ENCODE data around the gene DEGS2. TPM values are rescaled to one million over a fixed set of nuclear protein-coding genes. Genes with fewer than 3 reads are reported as not detected.

Gene DEGS2
- total and polyA plus RNA-seq, 2 donors from 2014 or later, result 25.1 to 28.7 TPM

- Histone ChIP-seq H3K27ac (ENCODE audit: low read depth in 2 of 2, low read length in 2 of 2) (no peak overlapping the region), H3K4me1 (ENCODE audit: control insufficient read depth in 2 of 3, insufficient read depth in 2 of 3, low read depth in 1 of 3, low read length in 3 of 3) (no peaks in the 10 kb centered on the region), H3K4me3 (ENCODE audit: low read length in 3 of 3) (no peak overlapping the region), H3K9ac (ENCODE audit: low read length in 3 of 3) (no peak overlapping the region), H3K27me3 (ENCODE audit: control insufficient read depth, insufficient read depth, low read length) (no peaks in the 10 kb centered on the region), H3K9me3 (ENCODE audit: control insufficient read depth in 2 of 3, insufficient read depth in 1 of 3, low read length in 3 of 3) (no peaks in the 10 kb centered on the region), H3K36me3 (ENCODE audit: control insufficient read depth in 2 of 3, insufficient read depth in 3 of 3, low read length in 3 of 3) (no peaks in the 10 kb centered on the region)
- FAIRE-seq, result no peak
- peak in 1 of 5 donors; percentile 74 for DNase-seq
- no peak for TF ChIP-seq CTCF (IDR thresholded peaks at IDR 0.05; ENCODE audit: borderline replicate concordance, extremely low read depth, insufficient read depth)
- intact Hi-C loops (cut with DNase I), result no loop called here
Measured at GRCh38 chr14:100117026-100117425, 42.4 kb downstream of the DEGS2 start.

GRCh38 chr14:100116134-100116533 lies 43.3 kb downstream of the DEGS2 start:
- H3K27ac ChIP-seq (ENCODE audit: low read depth in 2 of 2, low read length in 2 of 2), result no peak overlapping the region
- no peaks in the 10 kb centered on the region for H3K27me3 ChIP-seq (ENCODE audit: control insufficient read depth, insufficient read depth, low read length)
- H3K9me3 ChIP-seq (ENCODE audit: control insufficient read depth in 2 of 3, insufficient read depth in 1 of 3, low read length in 3 of 3), result no peaks in the 10 kb centered on the region
- H3K4me1 ChIP-seq (ENCODE audit: control insufficient read depth in 2 of 3, insufficient read depth in 2 of 3, low read depth in 1 of 3, low read length in 3 of 3), result no peaks in the 10 kb centered on the region
- no peak overlapping the region for H3K4me3 ChIP-seq (ENCODE audit: low read length in 3 of 3)
- DNase-seq, result no peak
- FAIRE-seq, result no peak
- no peaks in the 10 kb centered on the region for H3K36me3 ChIP-seq (ENCODE audit: control insufficient read depth in 2 of 3, insufficient read depth in 3 of 3, low read length in 3 of 3)
- TF ChIP-seq CTCF (IDR thresholded peaks at IDR 0.05; ENCODE audit: borderline replicate concordance, extremely low read depth, insufficient read depth), result no peak
- intact Hi-C loops (cut with DNase I), result no loop called here
- no peak overlapping the region for H3K9ac ChIP-seq (ENCODE audit: low read length in 3 of 3)

- TF ChIP-seq CTCF (IDR thresholded peaks at IDR 0.05; ENCODE audit: borderline replicate concordance, extremely low read depth, insufficient read depth), result no peak
- Histone ChIP-seq H3K4me1 (ENCODE audit: control insufficient read depth in 2 of 3, insufficient read depth in 2 of 3, low read depth in 1 of 3, low read length in 3 of 3) (no peaks in the 10 kb centered on the region), H3K27ac (ENCODE audit: low read depth in 2 of 2, low read length in 2 of 2) (no peak overlapping the region), H3K36me3 (ENCODE audit: control insufficient read depth in 2 of 3, insufficient read depth in 3 of 3, low read length in 3 of 3) (no peaks in the 10 kb centered on the region), H3K9ac (ENCODE audit: low read length in 3 of 3) (no peak overlapping the region), H3K9me3 (ENCODE audit: control insufficient read depth in 2 of 3, insufficient read depth in 1 of 3, low read length in 3 of 3) (no peaks in the 10 kb centered on the region), H3K4me3 (ENCODE audit: low read length in 3 of 3) (no peak overlapping the region), H3K27me3 (ENCODE audit: control insufficient read depth, insufficient read depth, low read length) (no peaks in the 10 kb centered on the region)
- intact Hi-C loops (cut with DNase I), result no loop called here
- peak in 1 of 5 donors; percentile 37 for DNase-seq
- FAIRE-seq, result no peak
Measured at GRCh38 chr14:100115726-100116125, 43.7 kb downstream of the DEGS2 start.

- no peak overlapping the region for H3K4me3 ChIP-seq (ENCODE audit: low read length in 3 of 3)
- FAIRE-seq (no peak), DNase-seq (peak in 1 of 5 donors; percentile 52)
- no peaks in the 10 kb centered on the region for H3K4me1 ChIP-seq (ENCODE audit: control insufficient read depth in 2 of 3, insufficient read depth in 2 of 3, low read depth in 1 of 3, low read length in 3 of 3)
- no peak for TF ChIP-seq CTCF (IDR thresholded peaks at IDR 0.05; ENCODE audit: borderline replicate concordance, extremely low read depth, insufficient read depth)
- H3K9me3 ChIP-seq (ENCODE audit: control insufficient read depth in 2 of 3, insufficient read depth in 1 of 3, low read length in 3 of 3), result no peaks in the 10 kb centered on the region
- no peak overlapping the region for H3K27ac ChIP-seq (ENCODE audit: low read depth in 2 of 2, low read length in 2 of 2)
- intact Hi-C loops (cut with DNase I), result no loop called here
- no peaks in the 10 kb centered on the region for H3K27me3 ChIP-seq (ENCODE audit: control insufficient read depth, insufficient read depth, low read length)
- no peaks in the 10 kb centered on the region for H3K36me3 ChIP-seq (ENCODE audit: control insufficient read depth in 2 of 3, insufficient read depth in 3 of 3, low read length in 3 of 3)
- H3K9ac ChIP-seq (ENCODE audit: low read length in 3 of 3), result no peak overlapping the region
Measured at GRCh38 chr14:100115236-100115635, 44.2 kb downstream of the DEGS2 start.
